Measurements from ENCODE around the gene TMEM171.

TMEM171 gene

GRCh38 chr5:73120222-73121118 lies at the start of gene TMEM171:
Gene TMEM171, plus strand, starts transcription at chr5:73120575. Its CDS starts 2,799 bp downstream, at chr5:73123374.
- no peak for DNase-seq

GRCh38 chr5:73081093-73081492 lies 39.3 kb upstream of the TMEM171 start:
- DNase-seq = no peak

DNA sequence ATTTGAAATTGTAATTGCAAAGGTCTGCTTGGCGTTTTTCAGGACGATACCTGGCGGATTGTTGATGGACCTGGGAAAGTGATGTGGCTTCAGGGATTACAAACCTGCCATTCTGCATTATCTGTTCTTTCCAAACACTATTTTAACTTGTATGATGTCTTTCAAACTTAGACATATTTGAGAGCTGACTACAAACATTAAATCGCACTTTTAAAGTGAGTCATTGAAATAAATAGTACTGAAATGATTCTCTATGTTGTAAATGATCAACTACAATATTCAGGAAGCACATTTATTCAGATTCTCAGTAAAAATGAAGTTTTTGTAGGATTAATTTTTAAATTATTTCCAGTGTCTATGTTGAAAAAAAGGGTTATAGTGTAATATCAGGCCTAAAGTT lies 32.3 kb upstream of the TMEM171 start:
- DNase-seq = no peak

- no peak for DNase-seq
Measured at GRCh38 chr5:73093943-73094342, 26.4 kb upstream of the TMEM171 start.

DNA sequence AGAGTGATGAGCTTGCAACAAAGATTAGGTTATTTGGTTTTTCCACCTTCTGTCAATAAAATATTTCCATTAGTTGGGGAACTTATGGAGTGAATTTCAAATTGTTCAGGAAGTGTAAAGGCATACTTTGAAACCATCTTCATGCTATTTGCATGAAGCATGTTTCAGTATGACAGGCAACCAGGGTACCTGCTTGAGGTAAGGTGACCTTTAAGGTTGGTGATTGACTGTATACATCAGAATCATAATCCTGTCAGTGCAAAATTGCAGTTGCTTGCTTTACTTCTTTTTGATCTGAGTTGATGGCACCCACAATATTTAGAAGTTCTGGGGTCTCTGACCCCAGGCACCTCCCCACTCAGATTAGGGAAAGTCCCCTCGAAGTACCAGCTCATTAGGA lies 26.0 kb upstream of the TMEM171 start:
- no peak for DNase-seq

DNA sequence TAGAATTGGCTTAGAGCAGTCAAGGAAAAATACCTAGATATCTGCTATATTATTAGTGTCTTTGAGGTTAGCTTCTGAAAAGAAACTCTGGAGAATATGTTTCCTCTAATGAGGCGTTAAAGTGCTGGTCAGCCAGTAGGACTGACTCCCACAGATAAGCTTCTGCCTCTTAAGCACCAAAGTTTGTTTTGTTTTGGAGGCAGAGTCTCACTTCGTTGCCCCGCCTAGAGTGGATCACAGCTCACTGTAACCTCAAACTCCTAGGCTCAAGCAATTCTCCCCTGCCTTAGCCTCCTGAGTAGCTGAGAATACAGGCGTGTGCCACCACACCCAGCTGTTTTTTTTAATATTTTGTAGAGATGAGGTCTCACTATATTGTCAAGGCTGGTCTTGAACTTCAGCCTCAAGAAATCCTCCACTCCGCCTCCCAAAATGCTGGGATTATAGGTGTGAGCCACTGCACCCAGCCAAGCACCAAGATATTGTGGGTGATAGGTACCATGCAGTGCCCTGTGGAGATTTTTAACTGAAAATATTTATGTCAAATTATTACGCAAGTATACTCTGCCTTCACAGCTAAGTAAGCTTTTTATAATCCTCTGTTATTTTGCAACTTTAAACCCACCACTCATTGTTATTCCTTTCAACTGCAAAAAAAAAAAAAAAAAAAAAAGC lies 24.7 kb upstream of the TMEM171 start:
- DNase-seq = no peak

GRCh38 chr5:73096239-73096575 lies 24.2 kb upstream of the TMEM171 start:
- DNase-seq = no peak

DNA sequence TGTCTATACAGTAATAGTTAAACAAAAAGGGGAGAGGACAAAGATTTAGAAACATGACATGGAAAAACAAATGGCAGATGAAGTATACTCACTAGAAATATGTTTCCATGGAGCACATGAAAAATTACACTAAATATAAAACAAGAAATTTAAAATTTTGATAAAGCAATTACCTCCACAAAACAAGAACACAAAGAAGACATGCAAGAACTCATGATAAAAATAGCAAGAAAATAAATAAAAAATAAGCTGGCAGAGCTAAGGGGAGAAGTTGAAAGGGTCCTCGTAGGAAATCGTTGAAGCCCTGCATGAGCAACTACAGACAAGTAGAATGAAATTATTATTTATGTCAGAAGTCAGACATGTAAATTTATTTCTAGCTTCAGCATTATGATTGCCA lies 22.6 kb upstream of the TMEM171 start:
- DNase-seq = no peak

GRCh38 chr5:73100109-73100508 lies 20.3 kb upstream of the TMEM171 start:
- DNase-seq = no peak

DNA sequence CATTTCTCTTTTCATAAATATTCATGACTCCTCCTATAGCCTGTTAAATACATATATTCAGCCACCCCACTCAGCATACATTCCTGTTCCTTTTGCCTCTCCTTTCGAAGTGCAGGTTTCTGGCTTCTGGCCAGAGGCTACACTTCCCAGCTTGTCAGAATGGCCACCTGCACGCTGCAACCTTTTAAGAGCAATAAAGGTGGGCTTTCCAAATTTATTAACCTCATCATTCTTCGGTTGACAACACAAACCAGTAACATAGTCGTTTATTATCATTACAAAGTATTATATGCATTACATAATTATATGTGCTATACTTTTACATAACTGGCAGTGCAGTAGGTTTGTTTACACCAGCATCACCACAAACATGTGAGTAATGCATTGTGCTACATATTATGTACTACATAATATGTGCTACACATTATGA lies 16.5 kb upstream of the TMEM171 start:
- DNase-seq = no peak

GRCh38 chr5:73104326-73104725 lies 16.0 kb upstream of the TMEM171 start:
- DNase-seq = no peak

- no peak for DNase-seq
Measured at GRCh38 chr5:73106335-73106734, 14.0 kb upstream of the TMEM171 start.

DNA sequence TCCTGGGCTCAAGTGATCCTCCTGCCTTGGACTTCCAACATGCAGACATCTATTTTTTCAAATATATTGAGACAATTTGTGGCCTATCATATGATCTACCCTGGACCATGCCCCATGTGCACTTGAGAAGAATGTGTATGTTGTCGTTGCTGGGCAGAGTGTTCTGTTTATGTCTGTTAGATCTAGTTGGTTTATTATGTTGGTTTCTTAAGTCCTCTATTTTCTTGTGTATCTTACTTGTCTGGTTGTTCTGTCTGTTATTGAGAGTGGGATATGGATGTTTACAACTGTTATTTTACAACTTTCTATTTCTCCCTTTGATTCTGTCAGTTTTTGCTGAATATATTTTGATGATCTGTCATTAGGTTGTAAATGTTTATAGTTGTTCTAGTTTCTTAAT lies 10.2 kb upstream of the TMEM171 start:
- no peak for DNase-seq

DNA sequence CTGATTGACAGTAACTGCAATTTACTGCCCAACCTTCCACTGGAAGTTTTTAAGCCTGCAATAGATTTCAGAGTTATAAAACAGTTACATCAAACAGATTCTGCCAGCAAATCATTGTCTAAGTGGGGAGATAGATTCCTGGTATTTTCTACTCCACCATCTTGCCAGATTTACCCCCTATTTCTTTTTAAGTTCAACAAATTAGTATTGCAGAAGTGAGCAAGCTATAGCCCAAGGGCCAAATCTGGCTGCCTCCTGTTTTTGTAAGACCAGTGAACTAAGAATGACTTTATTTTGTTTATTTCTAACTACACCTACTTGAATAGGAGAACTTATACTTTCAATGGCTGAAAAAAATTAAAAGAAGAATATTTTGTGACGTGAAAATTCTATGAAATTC lies 8.8 kb upstream of the TMEM171 start:
- no peak for DNase-seq

DNA sequence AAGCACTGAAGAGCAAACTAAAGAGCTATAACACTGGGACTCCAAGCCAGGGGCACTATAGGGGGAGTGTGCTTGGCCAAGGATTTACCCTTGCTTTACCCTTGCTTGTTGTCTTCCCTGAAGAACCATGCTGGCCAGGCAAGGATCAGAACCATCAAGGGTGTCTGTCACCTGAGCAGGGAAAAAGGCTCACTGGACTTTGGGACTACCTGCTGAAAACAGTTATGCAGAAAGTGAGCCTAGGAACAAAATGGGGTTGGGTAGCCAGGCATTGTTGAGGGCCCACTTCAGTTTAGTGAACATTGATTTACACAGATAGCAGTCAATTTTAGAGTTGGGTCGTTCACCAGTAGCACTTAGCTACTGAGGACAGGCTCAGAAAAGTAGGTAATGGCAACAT lies 8.0 kb upstream of the TMEM171 start:
- no peak for DNase-seq

GRCh38 chr5:73114044-73114688 lies 6.2 kb upstream of the TMEM171 start:
- DNase-seq = no peak

DNA sequence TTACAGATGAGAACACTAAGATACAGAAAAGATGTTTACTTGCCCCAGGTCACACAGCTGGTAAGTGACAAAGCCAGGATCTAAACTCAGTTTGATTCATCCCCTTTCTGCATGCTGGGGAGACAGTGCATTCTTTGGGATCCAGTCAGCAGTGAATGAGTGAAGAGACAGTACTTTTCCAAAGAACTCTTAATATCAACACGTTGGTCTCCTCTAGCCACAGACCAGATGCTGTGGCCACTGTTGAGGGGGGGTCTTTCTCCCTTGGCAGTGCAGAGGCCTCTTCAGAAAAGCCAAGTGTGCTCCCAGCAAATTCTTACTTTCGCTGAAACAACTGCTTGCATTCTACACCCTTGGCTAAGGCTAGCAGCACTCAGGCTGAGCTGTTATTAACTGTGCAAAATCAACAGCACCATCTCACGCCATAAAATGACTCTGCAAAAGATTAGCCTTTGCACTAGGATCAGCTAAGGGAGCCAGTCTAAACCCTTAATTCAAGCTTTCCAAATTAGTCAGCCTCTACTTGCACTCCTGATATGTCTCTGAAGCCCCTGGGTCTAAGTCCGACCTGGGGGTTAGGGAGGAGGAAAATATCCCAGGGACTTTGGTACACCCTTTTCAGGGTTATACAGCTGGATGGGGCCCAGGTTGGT lies 4.8 kb upstream of the TMEM171 start:
- DNase-seq = no peak

DNA sequence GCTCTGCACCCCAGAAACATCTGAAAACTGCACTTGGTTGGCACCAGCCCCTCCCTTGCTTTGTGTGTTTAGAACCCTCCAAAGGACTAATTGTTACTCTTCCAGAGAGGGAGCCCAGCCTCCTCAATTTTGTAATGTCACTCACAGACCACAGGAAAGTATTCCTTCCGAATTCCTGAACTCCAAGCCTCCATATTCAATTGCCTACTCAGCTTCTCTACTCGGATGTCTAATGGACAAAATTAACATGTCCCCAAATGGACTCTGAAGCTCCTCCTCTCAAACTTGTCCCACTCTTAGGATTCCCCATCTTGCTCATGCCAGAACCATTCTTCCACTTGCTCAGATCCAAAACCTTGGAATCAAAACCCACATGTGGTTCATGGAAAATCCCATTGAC lies 3.9 kb upstream of the TMEM171 start:
- DNase-seq = no peak

- no peak for DNase-seq
Measured at GRCh38 chr5:73117088-73117740, 3.2 kb upstream of the TMEM171 start.

DNA sequence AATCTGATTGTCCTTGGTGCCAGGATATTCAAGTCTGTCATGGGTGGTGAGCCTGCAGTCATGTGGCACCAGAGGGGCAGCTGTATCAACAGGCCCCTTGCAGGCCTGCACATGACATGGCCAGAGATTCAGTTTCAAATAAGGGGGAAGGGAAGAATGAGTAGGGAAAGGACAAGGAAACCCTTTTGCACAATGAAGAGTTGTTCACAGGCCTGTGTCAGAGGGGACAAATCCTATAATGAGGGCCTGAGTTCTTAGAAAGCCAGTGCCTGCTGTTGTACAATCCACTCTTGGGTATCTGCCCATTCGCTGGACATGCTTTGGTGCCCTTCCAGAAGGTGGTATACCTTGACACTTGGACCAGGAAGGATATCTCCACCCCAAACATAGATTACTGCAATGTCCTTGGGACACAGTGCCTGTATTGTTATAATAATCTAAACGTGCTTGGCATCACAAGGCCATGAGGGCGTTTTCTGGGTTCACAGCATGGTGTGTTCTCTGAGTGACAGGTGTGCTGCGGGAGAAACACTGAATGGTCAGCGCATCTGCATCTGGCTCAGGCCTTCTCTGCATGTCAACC lies 1.9 kb upstream of the TMEM171 start:
- no peak for DNase-seq

DNA sequence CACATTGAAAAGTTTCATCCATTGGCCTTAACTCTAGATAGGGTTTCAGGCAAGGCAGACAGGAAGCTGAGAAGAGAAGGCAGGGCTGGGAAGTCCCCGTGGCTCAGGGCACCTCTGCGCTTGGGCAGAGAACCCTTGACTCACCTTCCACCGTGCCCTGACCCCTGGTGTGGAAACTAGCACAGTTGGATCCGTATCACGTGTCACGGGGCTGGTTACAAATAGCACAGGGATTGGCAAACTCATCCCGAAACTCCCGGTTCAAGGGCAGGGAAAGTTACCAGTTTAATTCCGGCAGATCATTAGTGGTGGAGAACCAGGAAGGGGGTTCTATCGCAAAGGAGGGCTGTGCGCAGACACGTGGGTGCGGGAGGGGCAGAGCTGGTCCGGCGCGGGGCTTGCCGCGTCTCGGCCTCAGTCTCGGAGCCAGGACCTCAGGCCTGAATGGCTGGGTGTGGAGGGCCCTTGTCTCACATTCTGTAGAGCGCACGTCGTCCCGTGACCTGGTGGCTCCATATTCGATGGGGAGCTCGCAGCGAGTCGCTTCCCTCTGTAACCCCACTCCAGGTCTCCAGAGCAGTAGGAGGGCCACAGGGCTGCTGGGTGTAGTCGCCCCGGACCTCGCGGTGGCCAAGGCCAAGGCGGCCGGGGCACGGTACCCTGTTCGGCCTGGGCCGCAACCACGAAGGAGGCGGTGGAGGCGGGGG lies 771 bp upstream of the TMEM171 start:
- no peak for DNase-seq

DNA sequence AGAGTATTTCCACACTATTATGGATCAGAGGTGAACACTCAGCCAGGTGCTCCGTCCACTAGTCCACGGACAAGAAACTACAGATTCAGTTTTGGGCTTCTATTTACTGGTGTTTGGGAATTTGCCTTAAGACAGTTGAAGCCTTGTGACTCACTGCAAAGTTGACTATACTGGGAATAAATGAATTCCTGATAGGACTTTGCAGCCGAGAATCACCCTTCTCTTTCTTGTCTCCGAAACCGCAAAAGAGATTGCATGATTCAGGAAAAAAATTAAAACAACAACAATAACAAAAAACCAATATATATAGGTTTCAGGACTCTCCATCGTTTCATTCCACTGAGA lies 716 bp downstream of the TMEM171 start:
- no peak for DNase-seq
